ENCODE measurements around the gene NME3. TPM values are rescaled to one million over a fixed set of nuclear protein-coding genes. Genes with fewer than 3 reads are reported as not detected.

Gene NME3
- total RNA-seq, 1 experiment from 2014 or later = 103 TPM

DNA sequence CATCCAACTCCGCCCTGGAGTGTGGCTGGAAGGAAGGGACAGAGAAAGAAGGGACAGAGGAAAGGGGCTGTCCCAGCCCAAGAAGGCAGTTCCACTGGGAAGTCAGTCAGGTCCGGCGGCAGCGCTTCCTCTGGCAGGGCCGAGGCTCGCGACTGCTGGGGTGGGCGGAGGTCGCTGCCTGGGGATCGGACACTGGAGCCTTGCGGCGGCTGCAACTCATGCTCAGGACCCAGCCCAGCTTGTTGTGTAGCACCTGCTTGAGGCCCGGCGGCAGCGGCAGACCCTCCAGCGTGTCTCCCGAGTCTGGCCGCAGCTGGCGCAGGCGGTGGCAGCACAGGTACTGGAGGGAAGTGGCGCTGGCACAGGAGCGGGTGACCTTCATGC is 5.6 kb upstream of the NME3 start:
- DNase-seq (ENCODE audit: low read depth, low spot score) = no peak
- no peak for TF ChIP-seq EZH2phosphoT487 (IDR thresholded peaks at IDR 0.05; ENCODE audit: borderline replicate concordance)
- no peak for TF ChIP-seq CEBPB (IDR thresholded peaks at IDR 0.05; ENCODE audit: low read depth)
- no peak for TF ChIP-seq SRF (IDR thresholded peaks at IDR 0.05; ENCODE audit: low read depth)
- TF ChIP-seq, protein P1, sequence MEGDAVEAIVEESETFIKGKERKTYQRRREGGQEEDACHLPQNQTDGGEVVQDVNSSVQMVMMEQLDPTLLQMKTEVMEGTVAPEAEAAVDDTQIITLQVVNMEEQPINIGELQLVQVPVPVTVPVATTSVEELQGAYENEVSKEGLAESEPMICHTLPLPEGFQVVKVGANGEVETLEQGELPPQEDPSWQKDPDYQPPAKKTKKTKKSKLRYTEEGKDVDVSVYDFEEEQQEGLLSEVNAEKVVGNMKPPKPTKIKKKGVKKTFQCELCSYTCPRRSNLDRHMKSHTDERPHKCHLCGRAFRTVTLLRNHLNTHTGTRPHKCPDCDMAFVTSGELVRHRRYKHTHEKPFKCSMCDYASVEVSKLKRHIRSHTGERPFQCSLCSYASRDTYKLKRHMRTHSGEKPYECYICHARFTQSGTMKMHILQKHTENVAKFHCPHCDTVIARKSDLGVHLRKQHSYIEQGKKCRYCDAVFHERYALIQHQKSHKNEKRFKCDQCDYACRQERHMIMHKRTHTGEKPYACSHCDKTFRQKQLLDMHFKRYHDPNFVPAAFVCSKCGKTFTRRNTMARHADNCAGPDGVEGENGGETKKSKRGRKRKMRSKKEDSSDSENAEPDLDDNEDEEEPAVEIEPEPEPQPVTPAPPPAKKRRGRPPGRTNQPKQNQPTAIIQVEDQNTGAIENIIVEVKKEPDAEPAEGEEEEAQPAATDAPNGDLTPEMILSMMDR (IDR thresholded peaks at IDR 0.05 in 2 of 3, conservative IDR thresholded peaks at IDR 0.05 in 1 of 3; ENCODE audit: borderline replicate concordance in 1 of 3, insufficient read depth in 1 of 3, low read depth in 2 of 3, low read length in 2 of 3) = no peak
- TF ChIP-seq ZNF274 (IDR thresholded peaks at IDR 0.05; ENCODE audit: low read depth, low read length) = no peak
- no peak for TF ChIP-seq EZH2 (IDR thresholded peaks at IDR 0.05)
- no peak for TF ChIP-seq TCF7L2 (IDR thresholded peaks at IDR 0.05; ENCODE audit: borderline replicate concordance, extremely low read depth, insufficient read depth, insufficient read length)
- TF ChIP-seq, protein P2, sequence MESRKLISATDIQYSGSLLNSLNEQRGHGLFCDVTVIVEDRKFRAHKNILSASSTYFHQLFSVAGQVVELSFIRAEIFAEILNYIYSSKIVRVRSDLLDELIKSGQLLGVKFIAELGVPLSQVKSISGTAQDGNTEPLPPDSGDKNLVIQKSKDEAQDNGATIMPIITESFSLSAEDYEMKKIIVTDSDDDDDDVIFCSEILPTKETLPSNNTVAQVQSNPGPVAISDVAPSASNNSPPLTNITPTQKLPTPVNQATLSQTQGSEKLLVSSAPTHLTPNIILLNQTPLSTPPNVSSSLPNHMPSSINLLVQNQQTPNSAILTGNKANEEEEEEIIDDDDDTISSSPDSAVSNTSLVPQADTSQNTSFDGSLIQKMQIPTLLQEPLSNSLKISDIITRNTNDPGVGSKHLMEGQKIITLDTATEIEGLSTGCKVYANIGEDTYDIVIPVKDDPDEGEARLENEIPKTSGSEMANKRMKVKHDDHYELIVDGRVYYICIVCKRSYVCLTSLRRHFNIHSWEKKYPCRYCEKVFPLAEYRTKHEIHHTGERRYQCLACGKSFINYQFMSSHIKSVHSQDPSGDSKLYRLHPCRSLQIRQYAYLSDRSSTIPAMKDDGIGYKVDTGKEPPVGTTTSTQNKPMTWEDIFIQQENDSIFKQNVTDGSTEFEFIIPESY (IDR thresholded peaks at IDR 0.05; ENCODE audit: extremely low read depth, insufficient replicate concordance, low read length) = no peak
- no peak for TF ChIP-seq JUND (IDR thresholded peaks at IDR 0.05)
- no peak for TF ChIP-seq ELF1 (IDR thresholded peaks at IDR 0.05; ENCODE audit: borderline replicate concordance, low read depth)
- TF ChIP-seq, protein P3, sequence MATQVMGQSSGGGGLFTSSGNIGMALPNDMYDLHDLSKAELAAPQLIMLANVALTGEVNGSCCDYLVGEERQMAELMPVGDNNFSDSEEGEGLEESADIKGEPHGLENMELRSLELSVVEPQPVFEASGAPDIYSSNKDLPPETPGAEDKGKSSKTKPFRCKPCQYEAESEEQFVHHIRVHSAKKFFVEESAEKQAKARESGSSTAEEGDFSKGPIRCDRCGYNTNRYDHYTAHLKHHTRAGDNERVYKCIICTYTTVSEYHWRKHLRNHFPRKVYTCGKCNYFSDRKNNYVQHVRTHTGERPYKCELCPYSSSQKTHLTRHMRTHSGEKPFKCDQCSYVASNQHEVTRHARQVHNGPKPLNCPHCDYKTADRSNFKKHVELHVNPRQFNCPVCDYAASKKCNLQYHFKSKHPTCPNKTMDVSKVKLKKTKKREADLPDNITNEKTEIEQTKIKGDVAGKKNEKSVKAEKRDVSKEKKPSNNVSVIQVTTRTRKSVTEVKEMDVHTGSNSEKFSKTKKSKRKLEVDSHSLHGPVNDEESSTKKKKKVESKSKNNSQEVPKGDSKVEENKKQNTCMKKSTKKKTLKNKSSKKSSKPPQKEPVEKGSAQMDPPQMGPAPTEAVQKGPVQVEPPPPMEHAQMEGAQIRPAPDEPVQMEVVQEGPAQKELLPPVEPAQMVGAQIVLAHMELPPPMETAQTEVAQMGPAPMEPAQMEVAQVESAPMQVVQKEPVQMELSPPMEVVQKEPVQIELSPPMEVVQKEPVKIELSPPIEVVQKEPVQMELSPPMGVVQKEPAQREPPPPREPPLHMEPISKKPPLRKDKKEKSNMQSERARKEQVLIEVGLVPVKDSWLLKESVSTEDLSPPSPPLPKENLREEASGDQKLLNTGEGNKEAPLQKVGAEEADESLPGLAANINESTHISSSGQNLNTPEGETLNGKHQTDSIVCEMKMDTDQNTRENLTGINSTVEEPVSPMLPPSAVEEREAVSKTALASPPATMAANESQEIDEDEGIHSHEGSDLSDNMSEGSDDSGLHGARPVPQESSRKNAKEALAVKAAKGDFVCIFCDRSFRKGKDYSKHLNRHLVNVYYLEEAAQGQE (IDR thresholded peaks at IDR 0.05; ENCODE audit: low read depth) = no peak
- TF ChIP-seq YY1 (IDR thresholded peaks at IDR 0.05; ENCODE audit: extremely low read depth, insufficient replicate concordance, low read depth, low read length) = no peak
- no peak for TF ChIP-seq SP1 (IDR thresholded peaks at IDR 0.05; ENCODE audit: low read depth)
- TF ChIP-seq POLR2AphosphoS5 (IDR thresholded peaks at IDR 0.05; ENCODE audit: low read depth, low read length) = no peak
- TF ChIP-seq EGR1 (IDR thresholded peaks at IDR 0.05; ENCODE audit: low read depth) = no peak
- no peak for TF ChIP-seq POLR2A (IDR thresholded peaks at IDR 0.05; ENCODE audit: borderline replicate concordance, extremely low read depth, insufficient read depth, insufficient read length)
- TF ChIP-seq SIN3A (IDR thresholded peaks at IDR 0.05; ENCODE audit: low read depth) = no peak
- no peak for TF ChIP-seq FOSL1 (IDR thresholded peaks at IDR 0.05; ENCODE audit: low read depth)
- no peak for TF ChIP-seq CBX3 (IDR thresholded peaks at IDR 0.05; ENCODE audit: low read depth)
- H4K20me1 ChIP-seq (ENCODE audit: insufficient read depth) = no peaks in the 10 kb centered on the region
- no peak overlapping the region for H3K4me2 ChIP-seq (ENCODE audit: low read length)
- ATAC-seq = no peak
- peaks cover 6 to 29% of the 10 kb centered on the region in 2 experiments for H3K4me1 ChIP-seq (ENCODE audit: control insufficient read depth in 1 of 2, insufficient read depth in 2 of 2, low read length in 2 of 2)
- BruUV-seq (replicated peaks) = no TSS peak
- no peaks in the 10 kb centered on the region for H3K27me3 ChIP-seq (ENCODE audit: insufficient read depth, low read length)
- peaks cover 0 to 5% of the 10 kb centered on the region in 2 experiments; a peak in 3 of 4 replicates for H3K36me3 ChIP-seq (ENCODE audit: control insufficient read depth in 1 of 2, insufficient read depth in 2 of 2, low read length in 2 of 2)
- no peak overlapping the region for H2AFZ ChIP-seq (ENCODE audit: low read depth, low read length, poor library complexity, severe bottlenecking)
- CTCF ChIA-PET = no interaction called here
- H3K79me2 ChIP-seq (ENCODE audit: insufficient read depth, low read length) = peaks cover 38% of the 10 kb centered on the region
- H3K9me3 ChIP-seq (ENCODE audit: control insufficient read depth in 1 of 2, insufficient read depth in 1 of 2, low read depth in 1 of 2, low read length in 2 of 2) = no peaks in the 10 kb centered on the region
- no peak overlapping the region for H3K4me3 ChIP-seq (replicated peaks in 1 of 2; ENCODE audit: low read depth in 1 of 2, low read length in 2 of 2)
- no peak overlapping the region for H3K27ac ChIP-seq (ENCODE audit: low read depth, low read length)
- H3K9me2 ChIP-seq (ENCODE audit: insufficient read depth) = no peaks in the 10 kb centered on the region
- intact Hi-C loops (cut with micrococcal nuclease) = no loop called here
- POLR2A ChIA-PET = no interaction called here
- RAD21 ChIA-PET (ENCODE audit: low non-redundant PET in 1 of 2, low total read pairs in 2 of 2, uncharacterized antibody in 2 of 2, unreplicated experiment in 2 of 2) = no interaction called here
- H3K9ac ChIP-seq (ENCODE audit: low read length) = no peak overlapping the region
